Heart left ventricle (tissue), 16 donors: ENCODE measurements around the gene C2orf81. TPM values are rescaled to one million over a fixed set of nuclear protein-coding genes. Genes with fewer than 3 reads are reported as not detected.
A peak's percentile ranks its signal among the peaks of the same experiment; 100 is the strongest.

ENCODE experiments used
- ATAC-seq, 4 donors: fragments of 200-7000 bp; cut with Tn5 transposase; one replicate each; pipeline ENCODE4 v1.9.1; 2020 to 2022; ENCODE audit warnings: moderate library complexity in 4 of 4, mild to moderate bottlenecking in 3 of 4, moderate number of reproducible peaks in 1 of 4
- DNase-seq, 5 donors: peaks; one replicate each; pipeline ENCODE4 v3.0.0-alpha.2; 2020
- H3K27ac ChIP-seq, 12 donors: fragments of 200-600 bp; sonication (generic) in 4 of 12; one replicate each; pipeline versions ENCODE4 v1.5.0 to v1.8.0; 2016 to 2022; ENCODE audit warnings: mild to moderate bottlenecking in 2 of 12
- H3K27me3 ChIP-seq, 9 donors: fragments of 200-600 bp; sonication (generic) in 2 of 9; one replicate each; pipeline versions ENCODE4 v1.5.1 to v1.8.0; 2016 to 2022; ENCODE audit warnings: mild to moderate bottlenecking in 3 of 9
- H3K36me3 ChIP-seq, 9 donors: fragments of 200-600 bp; sonication (generic) in 2 of 9; one replicate each; pipeline versions ENCODE4 v1.5.0 to v1.8.0; 2018 to 2022; ENCODE audit warnings: mild to moderate bottlenecking in 2 of 9
- H3K4me1 ChIP-seq, 12 donors: fragments of 200-600 bp; sonication (generic) in 4 of 12; one replicate each; pipeline versions ENCODE4 v1.5.0 to v1.8.0; 2016 to 2022; ENCODE audit warnings: mild to moderate bottlenecking in 3 of 12
- H3K4me3 ChIP-seq, 12 donors: fragments of 200-600 bp; sonication (generic) in 4 of 12; one replicate each; pipeline versions ENCODE4 v1.5.0 to v1.8.0; 2017 to 2022; ENCODE audit warnings: mild to moderate bottlenecking in 9 of 12, moderate library complexity in 4 of 12
- H3K9me3 ChIP-seq, 12 donors: fragments of 200-600 bp; sonication (generic) in 4 of 12; one replicate each; pipeline versions ENCODE4 v1.5.0 to v1.8.0; 2016 to 2022; ENCODE audit warnings: mild to moderate bottlenecking in 1 of 12
- CTCF ChIP-seq, 12 donors: fragments of 200-600 bp; sonication (generic) in 4 of 12; IDR thresholded peaks; one replicate each; pipeline versions ENCODE4 v1.5.0 to v1.8.0; 2018 to 2022; ENCODE audit warnings: antibody characterized with exemption in 12 of 12, mild to moderate bottlenecking in 5 of 12
- POLR2A ChIP-seq, 2 donors: fragments of 450-650 bp; IDR thresholded peaks; one replicate each; pipeline ENCODE4 v1.6.1; 2017; ENCODE audit warnings: antibody characterized with exemption in 2 of 2, mild to moderate bottlenecking in 2 of 2, moderate library complexity in 2 of 2
- WGBS, 4 donors: extraction: QIAGEN DNeasy Blood & Tissue Kit in 2 of 4; methylation state at CpG; one replicate each; pipeline versions ENCODE4 v1.1.5 to v1.1.7; 2013 to 2018; 5-methylcytosine and 5-hydroxymethylcytosine counted together
- intact Hi-C, 10 donors: fragments of 100-400 bp; cut with DNase I; formaldehyde crosslinking; loops; one replicate each; pipeline versions ENCODE4 v1.11.1 to v1.14.2; 2022
- polyA plus RNA-seq, 2 donors: library from polyadenylated mRNA; stranded (reverse); fragments of 200-250 nt; gene quantifications; one replicate each; pipeline ENCODE4 v1.2.3, GENCODE V29; 2013
- total RNA-seq, 9 donors: library from RNA; depleted of rRNA in 2 of 9; stranded (reverse); fragments of >200 nt in 2 of 9; fragmentation: NEBNext Ultra II Directional in 3 of 9; extraction: Animal tissue kit (Norgen Biotek cat#: 25700) in 3 of 9; gene quantifications; one replicate each; pipeline versions ENCODE4 v1.1.0 to v1.2.4, GENCODE V29; 2016 to 2023
- donor health status: ischemic (EF 13 %, LVEDD 7.1; RV severe dilation, severe dysfunction).
- donor health status: healthy with polysubstance abuse.
- donor health status: DM: no; HTN: yes; CAD: no.
- donor health status: DM: no; HTN: no; CAD: no.
- donor health status: ischemic (EF 25% LVEDD 6.9; RV normal size, moderate dysfunction).
- donor health status: ischemic (EF 25% LVEDD 5.7; RV mildly dilated, moderate dysfunction).
- donor health status: healthy.
- donor health status: DM: yes; HTN: yes; CAD: no.
- donor health status: ischemic (EF 35%, LVEDD 5.7; RV mildly dilated, moderate dysfunction).
- donor health status: nonischemic (EF 11% LVEDD 7.7; RV severe dilation, severe dysfunction).
- donor health status: DM: yes; HTN: yes; CAD: no.
- donor health status: PGD.
- donor health status: ischemic (EF 29% LVEDD 5.4; RV normal size, mild dysfunction).
- donor health status: nonischemic (EF 23%, LVEDD 6.1; RV moderate dilation, normal function).

C2orf81 gene
- total and polyA plus RNA-seq, 11 donors: 0.48 to 2.3 (median 0.86) TPM

- H3K36me3 ChIP-seq: peaks cover 0 to 20% (median 10%) of the 10 kb centered on the region in 9 donors
- peak overlapping the region; percentile 84 to 98 (median 95) for H3K27ac ChIP-seq
- WGBS, 4 donors: 1 to 5% (median 3%) methylated on average over 16 to 27 of the region's 27 CpGs
- TF ChIP-seq CTCF (IDR thresholded peaks at IDR 0.05): no peak
- no peak for TF ChIP-seq POLR2A (IDR thresholded peaks at IDR 0.05)
- H3K9me3 ChIP-seq: no peaks in the 10 kb centered on the region
- intact Hi-C loops: loop anchor here in 1 of 10 donors (5.0 kb wide), 1 partner anchor 40 kb away; no protein-coding TSS in a partner anchor
- ATAC-seq (no peak), DNase-seq (no peak)
- peaks cover 5 to 40% (median 32%) of the 10 kb centered on the region in 12 donors for H3K4me1 ChIP-seq
- peak overlapping the region; percentile 50 to 83 (median 70) for H3K4me3 ChIP-seq
- no peaks in the 10 kb centered on the region for H3K27me3 ChIP-seq
Observed at GRCh38 chr2:74457129-74457548, 35.7 kb upstream of the C2orf81 start.

- peak within 1 kb of the TSS; percentile 42 to 79 (median 70) for H3K4me3 ChIP-seq
- peaks cover 5 to 40% (median 32%) of the 10 kb centered on the region in 12 donors for H3K4me1 ChIP-seq
- no peaks in the 10 kb centered on the region for H3K27me3 ChIP-seq
- DNase-seq (peak; percentile 94 to 96 (median 95)), ATAC-seq (peak; percentile 52 to 72 (median 66))
- H3K36me3 ChIP-seq: peaks cover 0 to 4% (median 0%) of the 10 kb centered on the region in 9 donors
- H3K27ac ChIP-seq: peak within 1 kb of the TSS in 11 of 12 donors; percentile 19 to 81 (median 61)
- WGBS, 4 donors: 1 to 2% (median 2%) methylated on average over 39 to 40 of the region's 40 CpGs
- TF ChIP-seq CTCF (IDR thresholded peaks at IDR 0.05): no peak
- TF ChIP-seq POLR2A (IDR thresholded peaks at IDR 0.05): peak in 1 of 2 donors; percentile 61
- intact Hi-C loops: loop anchor here in 5 of 10 donors (1.0 to 5.0 kb wide), 6 partner anchors 14 to 38 kb away; partner anchors contain the start of genes CCDC142 (in 3 of the 5), TTC31 (in 3 of the 5) and RTKN (in 1 of the 5)
- no peaks in the 10 kb centered on the region for H3K9me3 ChIP-seq
Observed at GRCh38 chr2:74454654-74455511, 33.5 kb upstream of the C2orf81 start, which contains the start of gene INO80B. Gene INO80B (plus strand): TSS chr2:74455087. CDS start chr2:74455117, 30 bp downstream.

- H3K27me3 ChIP-seq: no peaks in the 10 kb centered on the region
- intact Hi-C loops: no loop called here
- H3K27ac ChIP-seq: no peak overlapping the region
- DNase-seq (no peak), ATAC-seq (no peak)
- no peak overlapping the region for H3K4me3 ChIP-seq
- no peak for TF ChIP-seq POLR2A (IDR thresholded peaks at IDR 0.05)
- TF ChIP-seq CTCF (IDR thresholded peaks at IDR 0.05): no peak
- H3K36me3 ChIP-seq: no peaks in the 10 kb centered on the region
- WGBS, 4 donors: 79 to 84% (median 81%) methylated on average over 3 of the region's 3 CpGs
- H3K9me3 ChIP-seq: no peaks in the 10 kb centered on the region
- peaks cover 5 to 13% (median 9%) of the 10 kb centered on the region in 12 donors for H3K4me1 ChIP-seq
Observed at GRCh38 chr2:74450570-74451190, 29.3 kb upstream of the C2orf81 start.

GRCh38 chr2:74448771-74449170 is 27.4 kb upstream of the C2orf81 start:
- Histone ChIP-seq H3K4me3 (no peak overlapping the region), H3K9me3 (no peaks in the 10 kb centered on the region), H3K27me3 (peaks cover 0 to 2% (median 0%) of the 10 kb centered on the region in 9 donors), H3K4me1 (peaks cover 0 to 9% (median 0%) of the 10 kb centered on the region in 12 donors), H3K36me3 (no peaks in the 10 kb centered on the region), H3K27ac (no peak overlapping the region)
- WGBS, 4 donors: 81 to 88% (median 86%) methylated on average over 2 of the region's 2 CpGs
- DNase-seq (no peak), ATAC-seq (no peak)
- intact Hi-C loops: no loop called here
- TF ChIP-seq POLR2A (IDR thresholded peaks at IDR 0.05) (no peak), CTCF (IDR thresholded peaks at IDR 0.05) (no peak)
